Measurements from ENCODE around the gene ATP1A1. TPM values are rescaled to one million over a fixed set of nuclear protein-coding genes. Genes with fewer than 3 reads are reported as not detected.

Gene ATP1A1
- total RNA-seq, 1 experiment from 2014 or later, result 378 TPM

DNA sequence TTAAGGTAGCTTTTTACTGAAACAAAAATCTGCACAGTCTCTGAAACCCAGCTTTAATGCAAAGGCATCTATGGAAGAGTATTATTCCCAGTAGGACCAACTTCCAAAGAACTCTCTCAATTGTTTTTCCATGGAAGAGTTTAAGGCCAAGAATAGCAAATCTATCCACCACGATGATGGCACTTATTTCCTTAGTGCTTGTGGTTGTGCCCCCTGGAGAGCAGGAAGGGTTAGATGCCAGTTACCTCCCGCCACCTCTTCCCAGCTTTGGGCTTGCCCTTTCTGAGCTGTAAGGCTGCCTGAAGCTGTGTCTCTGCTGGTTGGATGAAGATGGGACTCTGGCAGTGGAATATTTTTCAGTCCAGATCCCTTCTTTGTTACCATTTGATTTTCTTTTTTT, 4.8 kb upstream of the ATP1A1 start:
- DNase-seq (ENCODE audit: unreplicated experiment), result no peak
- H3K4me3 Mint-ChIP-seq (ENCODE audit: unreplicated experiment), result no peak overlapping the region
- no TSS peak for BruUV-seq (replicated peaks)
- no peak overlapping the region for H3K27ac Mint-ChIP-seq (ENCODE audit: low read depth, unreplicated experiment)
- H3K36me3 Mint-ChIP-seq (ENCODE audit: insufficient read depth, unreplicated experiment), result no peaks in the 10 kb centered on the region
- H3K9me3 Mint-ChIP-seq (ENCODE audit: unreplicated experiment), result no peaks in the 10 kb centered on the region
- TF ChIP-seq, protein P1, sequence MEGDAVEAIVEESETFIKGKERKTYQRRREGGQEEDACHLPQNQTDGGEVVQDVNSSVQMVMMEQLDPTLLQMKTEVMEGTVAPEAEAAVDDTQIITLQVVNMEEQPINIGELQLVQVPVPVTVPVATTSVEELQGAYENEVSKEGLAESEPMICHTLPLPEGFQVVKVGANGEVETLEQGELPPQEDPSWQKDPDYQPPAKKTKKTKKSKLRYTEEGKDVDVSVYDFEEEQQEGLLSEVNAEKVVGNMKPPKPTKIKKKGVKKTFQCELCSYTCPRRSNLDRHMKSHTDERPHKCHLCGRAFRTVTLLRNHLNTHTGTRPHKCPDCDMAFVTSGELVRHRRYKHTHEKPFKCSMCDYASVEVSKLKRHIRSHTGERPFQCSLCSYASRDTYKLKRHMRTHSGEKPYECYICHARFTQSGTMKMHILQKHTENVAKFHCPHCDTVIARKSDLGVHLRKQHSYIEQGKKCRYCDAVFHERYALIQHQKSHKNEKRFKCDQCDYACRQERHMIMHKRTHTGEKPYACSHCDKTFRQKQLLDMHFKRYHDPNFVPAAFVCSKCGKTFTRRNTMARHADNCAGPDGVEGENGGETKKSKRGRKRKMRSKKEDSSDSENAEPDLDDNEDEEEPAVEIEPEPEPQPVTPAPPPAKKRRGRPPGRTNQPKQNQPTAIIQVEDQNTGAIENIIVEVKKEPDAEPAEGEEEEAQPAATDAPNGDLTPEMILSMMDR (IDR thresholded peaks at IDR 0.05; ENCODE audit: unreplicated experiment), result no peak
- ChIA-PET CTCF (interaction anchor here (0.7 to 1.7 kb wide), 7 partner anchors 8 to 131 kb away, joined by 3 to 4 read pairs (median 3); no protein-coding TSS in a partner anchor), POLR2A (interaction anchor here (0.6 to 3.1 kb wide), 4 partner anchors 9 to 229 kb away, joined by 3 to 17 read pairs (median 4); no protein-coding TSS in a partner anchor)
- intact Hi-C loops (cut with micrococcal nuclease), result no loop called here
- no peaks in the 10 kb centered on the region for H3K4me1 Mint-ChIP-seq (ENCODE audit: insufficient read depth, unreplicated experiment)
- no peaks in the 10 kb centered on the region for H3K27me3 Mint-ChIP-seq (ENCODE audit: insufficient read depth, unreplicated experiment)

DNA sequence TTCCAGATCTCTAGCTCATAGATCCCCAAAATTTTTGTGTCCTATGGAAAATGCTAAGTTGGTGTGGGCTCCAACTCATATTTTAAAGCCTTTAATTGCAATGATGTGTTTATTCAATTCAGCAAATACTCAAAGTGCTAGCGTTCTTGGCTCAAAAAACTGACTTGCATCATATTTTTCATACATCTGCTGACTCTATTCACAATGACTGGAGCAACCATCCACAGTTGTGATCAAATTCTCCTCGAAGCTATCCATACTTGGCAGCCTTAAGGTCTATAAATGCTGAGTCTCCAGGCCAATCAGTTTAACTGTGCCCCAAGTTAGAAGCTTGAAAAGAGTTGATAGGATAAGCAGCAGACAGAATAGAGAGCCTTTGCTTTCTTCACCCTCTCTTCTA, 2.9 kb upstream of the ATP1A1 start:
- peaks cover under 1% of the 10 kb centered on the region for H3K4me1 Mint-ChIP-seq (ENCODE audit: insufficient read depth, unreplicated experiment)
- CTCF ChIA-PET, result interaction anchor here (0.6 to 2.7 kb wide), 6 partner anchors 10 to 1614 kb away, joined by 3 to 14 read pairs (median 4); no protein-coding TSS in a partner anchor
- H3K36me3 Mint-ChIP-seq (ENCODE audit: insufficient read depth, unreplicated experiment), result peaks cover 13% of the 10 kb centered on the region

DNA sequence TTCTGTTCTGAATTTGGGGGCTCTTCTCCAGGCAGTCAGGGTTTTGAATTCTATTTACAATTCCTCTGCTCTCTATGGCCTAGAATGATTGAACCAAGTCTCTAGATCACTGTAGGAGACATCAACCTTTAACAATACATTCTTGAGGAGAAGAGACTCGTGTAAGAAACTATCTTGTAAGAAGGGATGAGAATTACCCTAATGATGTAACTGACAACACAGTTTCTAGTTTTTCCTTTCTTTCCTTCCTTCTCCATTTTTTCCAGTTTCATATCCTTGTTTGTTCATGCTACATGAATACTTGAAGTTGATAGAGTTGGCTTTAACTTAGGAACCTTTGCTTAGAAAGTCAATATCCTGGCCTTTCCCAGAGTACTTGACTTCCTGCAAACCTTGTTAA, 1.3 kb upstream of the ATP1A1 start:
- CTCF ChIA-PET, result interaction anchor here (0.7 to 2.7 kb wide), 3 partner anchors 112 to 233 kb away, joined by 3 to 14 read pairs (median 6); no protein-coding TSS in a partner anchor
- POLR2A ChIA-PET, result interaction anchor here (5.2 to 6.6 kb wide), 2 partner anchors 13 to 29 kb away, joined by 31 to 110 read pairs; no protein-coding TSS in a partner anchor
- no peaks in the 10 kb centered on the region for H3K27me3 Mint-ChIP-seq (ENCODE audit: insufficient read depth, unreplicated experiment)

More for the DNA sequence above, 2.9 kb upstream of the ATP1A1 start:
- TF ChIP-seq, protein P1 (IDR thresholded peaks at IDR 0.05; ENCODE audit: unreplicated experiment), result no peak
- no TSS peak for BruUV-seq (replicated peaks)
- no peak for DNase-seq (ENCODE audit: unreplicated experiment)
- Mint-ChIP-seq H3K27ac (ENCODE audit: low read depth, unreplicated experiment) (no peak overlapping the region), H3K27me3 (ENCODE audit: insufficient read depth, unreplicated experiment) (no peaks in the 10 kb centered on the region), H3K9me3 (ENCODE audit: unreplicated experiment) (no peaks in the 10 kb centered on the region), H3K4me3 (ENCODE audit: unreplicated experiment) (no peak overlapping the region)
- intact Hi-C loops (cut with micrococcal nuclease), result loop anchor here (10.0 kb wide), 1 partner anchor 215 kb away; no protein-coding TSS in a partner anchor
- POLR2A ChIA-PET, result interaction anchor here (0.7 to 5.2 kb wide), 6 partner anchors 11 to 378 kb away, joined by 3 to 31 read pairs (median 4); no protein-coding TSS in a partner anchor

DNA sequence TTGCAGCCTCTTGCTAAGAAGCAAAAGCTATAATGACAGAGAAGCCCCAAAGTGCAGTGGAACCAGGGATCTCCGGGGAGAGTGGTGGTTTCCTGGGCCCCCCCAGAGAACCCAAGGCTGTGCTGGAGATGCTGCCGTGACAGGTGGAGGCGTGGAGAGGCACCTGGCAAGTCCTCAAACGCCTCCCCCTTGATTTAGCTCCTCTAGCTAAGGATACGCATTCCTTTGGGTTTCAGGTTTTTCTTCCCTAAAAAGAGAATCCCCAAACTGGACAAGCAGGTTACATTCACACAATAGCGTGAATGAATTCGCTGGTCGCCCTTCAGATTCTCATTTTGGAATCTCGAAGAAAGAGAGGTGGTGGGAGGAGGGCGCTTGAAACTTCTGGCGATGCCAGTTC, 853 bp upstream of the ATP1A1 start:
- H3K36me3 Mint-ChIP-seq (ENCODE audit: insufficient read depth, unreplicated experiment), result peaks cover 20% of the 10 kb centered on the region
- CTCF ChIA-PET, result interaction anchor here (1.2 to 2.7 kb wide), 2 partner anchors 112 to 233 kb away, joined by 6 to 14 read pairs; no protein-coding TSS in a partner anchor
- TF ChIP-seq, protein P1 (IDR thresholded peaks at IDR 0.05; ENCODE audit: unreplicated experiment), result no peak
- no peak overlapping the region for H3K27ac Mint-ChIP-seq (ENCODE audit: low read depth, unreplicated experiment)
- H3K27me3 Mint-ChIP-seq (ENCODE audit: insufficient read depth, unreplicated experiment), result no peaks in the 10 kb centered on the region
- peaks cover 14% of the 10 kb centered on the region for H3K4me1 Mint-ChIP-seq (ENCODE audit: insufficient read depth, unreplicated experiment)
- BruUV-seq (replicated peaks), result no TSS peak
- peak overlapping the region; percentile 94 for H3K4me3 Mint-ChIP-seq (ENCODE audit: unreplicated experiment)
- H3K9me3 Mint-ChIP-seq (ENCODE audit: unreplicated experiment), result no peaks in the 10 kb centered on the region
- POLR2A ChIA-PET, result interaction anchor here (1.6 to 6.6 kb wide), 3 partner anchors 13 to 82 kb away, joined by 8 to 110 read pairs (median 31); no protein-coding TSS in a partner anchor
- no peak for DNase-seq (ENCODE audit: unreplicated experiment)
- intact Hi-C loops (cut with micrococcal nuclease), result loop anchor here (10.0 kb wide), 1 partner anchor 217 kb away; no protein-coding TSS in a partner anchor

More for the DNA sequence above, 1.3 kb upstream of the ATP1A1 start:
- intact Hi-C loops (cut with micrococcal nuclease), result loop anchor here (10.0 kb wide), 1 partner anchor 217 kb away; no protein-coding TSS in a partner anchor
- DNase-seq (ENCODE audit: unreplicated experiment), result no peak
- Mint-ChIP-seq H3K4me1 (ENCODE audit: insufficient read depth, unreplicated experiment) (peaks cover 13% of the 10 kb centered on the region), H3K36me3 (ENCODE audit: insufficient read depth, unreplicated experiment) (peaks cover 19% of the 10 kb centered on the region), H3K9me3 (ENCODE audit: unreplicated experiment) (no peaks in the 10 kb centered on the region), H3K4me3 (ENCODE audit: unreplicated experiment) (peak overlapping the region; percentile 94), H3K27ac (ENCODE audit: low read depth, unreplicated experiment) (no peak overlapping the region)
- TF ChIP-seq, protein P1 (IDR thresholded peaks at IDR 0.05; ENCODE audit: unreplicated experiment), result no peak
- BruUV-seq (replicated peaks), result no TSS peak
